Left renal cortex interstitium (tissue), 4 donors: Measurements from ENCODE around the gene WWOX. TPM values are rescaled to one million over a fixed set of nuclear protein-coding genes. Genes with fewer than 3 reads are reported as not detected.

Source experiments
- DNase-seq, 4 donors: peaks; one replicate each; pipeline ENCODE4 v3.0.0-alpha.2; 2013; ENCODE audit warnings: low read depth in 4 of 4, low spot score in 2 of 4, missing footprints in 1 of 4
- polyA plus RNA-seq, 4 donors: library from polyadenylated mRNA; unstranded; fragments of 120-200 nt; gene quantifications; one replicate each; pipeline ENCODE4 v1.2.1, GENCODE V29; 2013; ENCODE audit not compliant: insufficient read length in 4 of 4

The WWOX gene
- polyA plus RNA-seq, 4 donors = 32.7 to 42.3 (median 37.2) TPM

- no peak for DNase-seq
Observed at GRCh38 chr16:78794581-78795250, 695.3 kb downstream of the WWOX start.

GRCh38 chr16:78795433-78795832 lies 696.0 kb downstream of the WWOX start:
- DNase-seq = no peak

DNA sequence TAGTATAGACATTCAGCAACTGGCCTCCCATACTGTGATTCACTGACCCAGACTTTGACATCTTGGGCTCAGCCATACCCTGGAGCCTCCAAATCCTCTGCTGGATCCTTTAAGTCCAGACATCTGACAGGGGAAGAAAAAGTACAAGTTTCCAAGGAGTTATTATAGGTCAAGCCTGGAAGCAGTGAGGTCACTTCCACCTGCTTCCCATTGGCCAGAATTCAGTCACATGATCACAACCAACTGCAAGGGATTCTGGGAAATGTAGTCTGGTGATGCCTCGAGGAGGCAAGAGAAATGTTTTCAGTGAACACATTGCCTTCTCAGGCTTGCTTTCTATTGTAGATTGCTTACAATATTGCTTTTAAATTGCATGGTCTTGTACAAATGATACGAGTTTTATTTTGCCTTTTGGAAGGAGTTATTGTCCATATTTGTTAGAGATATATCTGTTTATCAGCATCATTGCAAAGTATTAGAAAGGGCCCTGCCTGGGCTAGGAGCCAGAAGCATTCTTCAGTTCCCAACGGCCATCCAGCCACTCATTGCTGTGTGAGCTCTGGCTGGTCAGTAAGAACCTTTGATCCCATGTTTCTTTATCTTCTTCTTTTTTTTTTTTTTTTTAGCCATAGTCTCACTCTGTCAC lies 696.9 kb downstream of the WWOX start:
- DNase-seq = no peak

- DNase-seq = no peak
Observed at GRCh38 chr16:78799429-78799828, 700.0 kb downstream of the WWOX start.

DNA sequence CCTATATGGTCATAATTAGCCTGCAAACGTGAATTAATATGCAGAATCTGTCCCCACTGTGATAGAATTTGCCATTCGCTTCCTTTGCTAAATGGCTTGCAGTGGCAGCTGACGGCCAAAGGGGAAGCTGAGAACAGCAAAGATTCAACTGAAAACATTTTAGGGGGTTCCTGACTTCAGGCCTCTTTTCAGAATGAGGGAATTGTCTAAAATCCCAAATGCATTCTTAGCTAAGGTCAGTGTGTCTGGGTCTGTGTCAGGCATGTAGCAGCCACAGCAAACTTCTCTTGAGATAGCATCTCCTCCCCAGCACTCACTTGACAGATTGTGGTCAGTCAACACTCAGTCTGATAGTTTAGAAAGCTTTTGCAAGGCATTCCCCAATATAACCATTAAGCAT lies 701.1 kb downstream of the WWOX start:
- no peak for DNase-seq

DNA sequence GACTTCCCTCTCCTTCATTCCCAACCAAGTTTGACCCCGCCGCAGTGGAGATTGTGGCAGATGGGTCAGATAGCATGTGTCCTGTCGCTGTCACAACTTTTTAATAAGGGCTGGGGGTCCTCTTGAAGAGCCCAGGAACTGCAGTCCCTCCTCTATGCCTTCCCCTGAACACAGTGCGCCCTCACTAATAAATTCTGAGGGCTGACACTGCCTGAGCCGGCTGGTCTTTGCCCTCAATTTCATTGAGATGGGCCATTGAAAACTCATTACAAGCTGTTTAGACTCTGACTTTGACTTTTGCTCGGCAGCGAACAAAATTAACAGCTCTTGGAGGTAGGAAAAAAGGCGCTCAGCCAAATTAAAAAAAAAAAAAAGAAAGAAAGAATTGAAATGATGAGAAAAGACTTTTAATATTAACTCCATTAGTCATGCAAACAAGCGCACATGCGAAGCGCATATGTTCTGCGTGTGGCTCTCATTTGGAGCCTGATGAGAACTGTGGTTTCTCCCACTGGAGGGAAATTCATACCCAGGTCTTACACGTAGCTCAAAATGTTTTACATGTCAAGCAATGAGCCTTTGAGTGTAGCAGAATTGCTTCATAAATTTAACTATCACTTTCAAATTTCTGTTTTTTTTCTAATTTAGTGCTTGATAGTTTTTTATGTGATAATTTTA lies 704.7 kb downstream of the WWOX start:
- no peak for DNase-seq

GRCh38 chr16:78805556-78805955 lies 706.1 kb downstream of the WWOX start:
- no peak for DNase-seq

- no peak for DNase-seq
Observed at GRCh38 chr16:78811247-78811646, 711.8 kb downstream of the WWOX start.

DNA sequence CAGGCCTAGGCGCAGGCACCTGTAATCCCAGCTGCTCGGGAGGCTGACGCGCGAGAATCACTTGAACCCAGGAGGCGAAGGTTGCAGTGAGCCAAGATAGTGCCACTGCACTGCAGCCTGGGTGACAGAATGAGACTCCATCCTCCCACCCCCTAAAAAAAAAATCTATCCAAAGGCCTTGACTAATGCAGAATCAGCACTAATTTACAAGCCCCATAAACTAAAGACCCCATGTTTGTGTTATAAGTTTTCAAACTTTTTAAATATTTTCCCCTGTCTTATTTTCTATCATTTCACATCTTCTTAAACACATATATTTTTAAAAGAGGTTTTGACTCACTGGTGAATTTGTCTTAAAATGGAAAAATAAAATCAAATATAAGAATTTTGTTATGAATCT lies 713.1 kb downstream of the WWOX start:
- DNase-seq = no peak

DNA sequence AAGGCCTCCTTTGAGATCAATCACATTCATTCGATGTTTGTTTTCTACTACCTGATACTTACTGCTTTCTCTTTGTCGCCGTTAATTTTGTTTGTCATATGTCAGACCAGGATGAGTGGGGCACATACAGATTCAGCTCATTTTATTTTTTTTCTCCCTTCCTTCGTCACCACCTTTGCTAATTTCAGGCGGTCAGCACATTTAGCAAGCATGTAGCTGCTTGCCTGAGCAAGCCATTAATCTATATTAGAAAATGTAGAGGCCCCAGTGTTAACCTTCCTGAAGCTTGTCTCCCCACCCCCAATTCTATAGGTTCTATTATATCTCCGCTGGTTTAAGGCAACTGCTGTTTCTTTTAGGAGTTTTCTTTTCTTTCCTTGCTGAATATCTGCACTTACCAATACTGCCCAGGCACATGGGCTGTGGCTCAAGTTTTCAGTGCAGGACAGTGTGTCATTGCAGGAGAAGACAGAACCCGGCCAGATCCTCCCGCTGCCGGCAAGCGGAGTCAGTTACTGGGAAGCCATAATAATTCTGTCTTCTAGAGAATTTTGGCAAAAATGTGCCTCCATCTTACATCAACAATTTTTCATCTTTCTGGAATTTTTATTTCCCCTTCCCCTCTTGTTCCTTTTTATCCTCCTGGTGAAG lies 714.3 kb downstream of the WWOX start:
- DNase-seq = no peak

DNA sequence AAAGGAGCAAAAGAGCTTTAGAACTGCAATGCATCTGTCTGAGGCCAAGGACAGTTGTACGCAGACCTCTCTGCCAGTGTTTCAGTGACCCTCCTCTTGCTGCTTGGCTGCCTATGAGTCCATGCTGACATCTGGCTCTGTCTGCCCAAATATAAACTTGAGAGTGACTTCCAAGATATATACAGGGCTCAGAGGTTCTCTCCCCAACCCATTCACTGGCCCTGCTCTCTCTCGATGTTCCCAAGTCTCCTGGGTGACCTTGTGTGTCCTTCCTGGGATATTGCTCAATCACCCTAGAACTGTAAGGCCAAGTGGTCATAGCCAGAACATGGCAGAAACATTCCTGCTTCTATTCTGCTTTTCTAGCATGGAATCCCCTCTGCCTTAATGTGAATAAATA lies 716.3 kb downstream of the WWOX start:
- DNase-seq = no peak

DNA sequence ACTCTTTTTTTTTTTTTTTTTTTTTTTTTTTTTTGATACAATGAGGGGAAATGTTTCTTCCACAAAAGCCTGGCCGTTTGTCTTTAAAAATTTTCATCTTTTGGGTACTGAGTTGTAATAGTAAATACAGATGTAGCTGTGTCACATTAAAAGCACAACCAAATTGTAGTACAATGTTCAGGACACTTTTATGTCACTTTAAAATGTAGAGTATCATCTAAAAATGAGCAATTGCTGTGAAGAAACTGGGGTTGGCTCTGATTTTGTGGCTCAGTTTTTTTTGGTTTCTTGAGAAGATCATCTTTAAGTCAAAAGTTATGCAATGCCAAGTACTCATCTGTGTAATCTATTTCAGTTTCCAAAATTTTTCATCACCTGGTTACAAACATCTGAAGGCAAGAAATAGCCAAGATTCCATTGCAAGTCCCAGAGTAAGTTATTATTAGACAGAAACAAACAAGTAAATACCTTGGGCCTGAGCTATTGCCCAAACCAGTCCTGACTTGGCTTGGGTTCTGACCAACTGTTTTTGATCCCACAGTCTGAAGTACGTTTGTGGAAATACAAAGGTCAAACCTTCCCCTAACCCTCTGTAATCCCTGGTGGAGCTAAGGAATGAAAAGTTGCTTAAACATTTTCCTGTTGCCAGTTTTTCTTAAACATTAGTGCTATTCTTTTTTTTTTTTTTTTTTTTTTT lies 717.2 kb downstream of the WWOX start:
- DNase-seq = no peak

GRCh38 chr16:78817200-78817739 lies 717.8 kb downstream of the WWOX start:
- DNase-seq = no peak

GRCh38 chr16:78821335-78821734 lies 721.9 kb downstream of the WWOX start:
- DNase-seq = no peak

DNA sequence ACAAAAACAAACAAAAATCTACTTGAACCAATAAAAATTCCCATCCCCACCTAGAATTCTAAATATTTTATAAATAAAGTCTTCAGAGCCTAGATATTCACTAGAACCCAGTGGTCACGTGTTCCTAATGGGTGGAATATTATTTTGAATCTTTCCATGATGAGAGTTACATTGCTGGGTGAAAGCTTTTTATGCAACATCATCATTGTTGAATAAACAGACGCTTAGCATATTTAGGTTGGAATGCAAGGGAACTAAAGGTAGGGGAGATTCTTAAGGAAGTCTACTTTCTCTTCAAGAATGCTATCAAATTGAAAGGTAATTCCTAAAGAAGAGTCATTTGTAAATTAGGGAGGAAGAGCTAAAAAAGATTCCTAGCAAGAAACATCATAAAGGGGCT lies 723.1 kb downstream of the WWOX start:
- no peak for DNase-seq

DNA sequence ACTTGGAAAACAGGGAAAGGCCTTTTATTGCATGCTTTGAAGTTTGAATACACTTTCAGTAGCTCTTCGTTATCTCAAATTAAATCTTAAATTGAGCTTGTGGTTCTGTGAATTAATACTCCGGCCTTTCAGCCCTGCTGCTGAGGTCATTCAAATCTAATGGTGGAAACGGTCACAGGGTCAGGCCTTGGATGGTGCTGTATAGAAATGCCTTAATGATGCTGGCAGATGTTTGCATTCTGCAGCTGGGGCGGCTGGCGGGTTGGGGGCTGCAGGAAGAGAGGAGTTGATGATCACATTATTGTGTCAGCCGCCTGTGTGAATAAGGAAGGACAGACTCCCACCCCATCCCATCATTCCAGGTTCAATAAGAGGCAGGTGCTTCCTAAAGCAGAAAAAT lies 723.6 kb downstream of the WWOX start:
- DNase-seq = no peak

DNA sequence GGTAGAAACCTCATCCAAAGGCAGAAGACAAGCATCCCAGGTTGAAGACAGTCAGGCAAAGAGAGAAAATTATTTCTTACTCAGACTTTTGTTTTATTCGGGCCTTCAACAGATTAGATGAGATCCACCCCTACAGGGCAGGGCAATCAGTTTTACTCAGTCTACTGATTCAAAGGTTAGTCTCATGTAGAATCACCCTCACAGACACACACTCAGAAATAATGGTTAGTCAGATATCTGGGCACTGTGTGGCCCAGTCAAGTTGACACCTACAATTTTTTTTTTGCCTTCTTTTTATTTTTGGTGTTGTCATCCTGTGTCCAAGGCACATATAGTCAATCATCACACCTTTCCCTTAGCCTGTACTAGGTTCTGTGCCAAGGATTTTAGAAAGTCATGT lies 729.8 kb downstream of the WWOX start:
- no peak for DNase-seq

DNA sequence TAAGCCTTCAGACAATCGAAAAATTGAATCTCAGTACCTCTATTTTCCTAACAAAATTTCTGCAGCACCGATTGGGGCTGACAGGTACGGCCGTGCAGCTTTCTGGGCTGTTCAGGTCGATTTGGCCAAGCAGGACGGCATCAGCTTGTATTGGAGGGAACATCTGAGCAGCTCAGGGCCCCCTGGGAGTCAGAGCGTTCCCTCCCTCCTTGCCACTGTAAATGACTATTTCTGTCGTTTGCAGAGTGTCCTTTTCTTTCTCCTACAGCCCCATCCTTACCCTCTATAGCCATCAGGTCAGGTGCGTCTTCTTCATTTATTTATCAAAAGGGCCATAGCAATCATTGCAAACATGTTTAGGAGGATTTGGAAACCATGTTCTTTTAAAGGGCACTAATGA lies 731.1 kb downstream of the WWOX start:
- DNase-seq = no peak

DNA sequence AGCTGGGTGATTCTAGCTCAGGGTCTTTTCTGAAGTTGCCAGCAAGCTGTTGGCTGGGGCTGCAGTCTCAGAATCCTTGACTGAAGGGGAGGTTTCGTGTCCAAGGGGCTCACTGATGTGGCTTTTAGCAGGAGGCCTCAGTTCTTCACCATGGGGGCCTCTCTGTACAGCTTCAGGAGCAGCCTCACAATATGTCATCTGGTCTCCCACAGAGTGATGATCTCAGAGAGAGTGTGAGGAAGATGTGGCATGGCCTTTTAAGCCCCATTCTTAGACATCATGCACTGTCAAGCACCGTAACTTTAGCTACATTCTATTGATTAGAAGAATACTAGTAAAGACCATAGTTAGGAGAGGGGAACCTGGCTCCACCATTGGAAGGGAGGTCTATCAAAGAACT lies 732.6 kb downstream of the WWOX start:
- no peak for DNase-seq

GRCh38 chr16:78836802-78837491 lies 737.5 kb downstream of the WWOX start:
- DNase-seq = no peak
